ENCODE results near the gene GIGYF2. TPM values are rescaled to one million over a fixed set of nuclear protein-coding genes. Genes with fewer than 3 reads are reported as not detected.

Gene GIGYF2
- total and polyA plus RNA-seq, 2 of the 13 experiments (the other 11 are each of a cell fraction or from before 2014, with no cell fraction given): 44.9 to 73.5 TPM

DNA sequence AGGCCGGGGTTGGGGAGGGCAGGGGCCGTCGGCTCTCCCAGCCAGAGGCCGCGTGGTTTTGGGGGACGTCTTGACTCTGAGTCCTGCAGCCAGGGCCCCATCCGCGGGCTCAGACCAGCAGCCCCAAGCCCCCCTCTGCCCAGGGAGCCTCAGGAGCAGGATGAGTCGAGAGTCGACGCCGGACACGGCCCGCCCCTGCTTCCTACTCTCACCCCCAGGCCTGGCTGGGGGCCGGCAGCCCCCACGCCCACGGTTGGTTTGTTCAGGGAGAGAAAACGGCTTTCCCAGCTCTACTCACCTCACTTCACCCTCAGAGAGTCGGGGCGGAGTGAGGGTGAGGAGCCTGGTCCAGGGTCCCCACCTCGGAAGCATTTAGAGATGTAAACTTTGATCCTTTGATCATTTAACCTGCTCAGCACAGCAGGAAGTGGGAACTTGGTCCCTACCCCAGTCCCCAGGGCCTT is 179.9 kb downstream of the GIGYF2 start (continued):
- TF ChIP-seq, protein P1, sequence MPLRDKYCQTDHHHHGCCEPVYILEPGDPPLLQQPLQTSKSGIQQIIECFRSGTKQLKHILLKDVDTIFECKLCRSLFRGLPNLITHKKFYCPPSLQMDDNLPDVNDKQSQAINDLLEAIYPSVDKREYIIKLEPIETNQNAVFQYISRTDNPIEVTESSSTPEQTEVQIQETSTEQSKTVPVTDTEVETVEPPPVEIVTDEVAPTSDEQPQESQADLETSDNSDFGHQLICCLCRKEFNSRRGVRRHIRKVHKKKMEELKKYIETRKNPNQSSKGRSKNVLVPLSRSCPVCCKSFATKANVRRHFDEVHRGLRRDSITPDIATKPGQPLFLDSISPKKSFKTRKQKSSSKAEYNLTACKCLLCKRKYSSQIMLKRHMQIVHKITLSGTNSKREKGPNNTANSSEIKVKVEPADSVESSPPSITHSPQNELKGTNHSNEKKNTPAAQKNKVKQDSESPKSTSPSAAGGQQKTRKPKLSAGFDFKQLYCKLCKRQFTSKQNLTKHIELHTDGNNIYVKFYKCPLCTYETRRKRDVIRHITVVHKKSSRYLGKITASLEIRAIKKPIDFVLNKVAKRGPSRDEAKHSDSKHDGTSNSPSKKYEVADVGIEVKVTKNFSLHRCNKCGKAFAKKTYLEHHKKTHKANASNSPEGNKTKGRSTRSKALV (CRISPR knock-in tag; IDR thresholded peaks at IDR 0.05): no peak
- TF ChIP-seq MBD4 (IDR thresholded peaks at IDR 0.05; ENCODE audit: borderline replicate concordance, low read length) (no peak), HOXA5 (CRISPR knock-in tag; IDR thresholded peaks at IDR 0.05) (peak; percentile 27; the same call in 1 of the 2 replicates), FOSL1 (CRISPR knock-in tag; IDR thresholded peaks at IDR 0.05; ENCODE audit: borderline replicate concordance) (no peak), XBP1 (CRISPR knock-in tag; IDR thresholded peaks at IDR 0.05) (no peak), ETV5 (CRISPR knock-in tag; IDR thresholded peaks at IDR 0.05; ENCODE audit: borderline replicate concordance) (peak; percentile 62; the same call in 1 of the 2 replicates), DR1 (CRISPR knock-in tag; IDR thresholded peaks at IDR 0.05) (no peak), ZFP37 (CRISPR knock-in tag; IDR thresholded peaks at IDR 0.05; ENCODE audit: borderline replicate concordance) (no peak), MEIS2 (CRISPR knock-in tag; IDR thresholded peaks at IDR 0.05) (no peak), ZNF552 (CRISPR knock-in tag; IDR thresholded peaks at IDR 0.05; ENCODE audit: borderline replicate concordance) (no peak), THYN1 (CRISPR knock-in tag; IDR thresholded peaks at IDR 0.05; ENCODE audit: borderline replicate concordance, low read depth) (0 out of 2 replicates have a peak, but pooled peaks have one; percentile 78), ETV6 (CRISPR knock-in tag; conservative IDR thresholded peaks at IDR 0.05) (no peak), SKI (IDR thresholded peaks at IDR 0.05; ENCODE audit: partially characterized antibody) (no peak), ELF1 (CRISPR knock-in tag; IDR thresholded peaks at IDR 0.05) (no peak; the same call in 1 of the 2 replicates), PAWR (CRISPR knock-in tag; IDR thresholded peaks at IDR 0.05; ENCODE audit: borderline replicate concordance) (no peak), ZNF878 (CRISPR knock-in tag; IDR thresholded peaks at IDR 0.05) (no peak), ZNF782 (CRISPR knock-in tag; IDR thresholded peaks at IDR 0.05; ENCODE audit: borderline replicate concordance) (no peak), SP4 (CRISPR knock-in tag; IDR thresholded peaks at IDR 0.05) (0 out of 2 replicates have a peak, but pooled peaks have one; percentile 5), MYC (CRISPR knock-in tag; IDR thresholded peaks at IDR 0.05; ENCODE audit: borderline replicate concordance) (no peak; the same call in 1 of the 2 replicates), ZNF768 (CRISPR knock-in tag; IDR thresholded peaks at IDR 0.05) (no peak)
- TF ChIP-seq, protein P2, sequence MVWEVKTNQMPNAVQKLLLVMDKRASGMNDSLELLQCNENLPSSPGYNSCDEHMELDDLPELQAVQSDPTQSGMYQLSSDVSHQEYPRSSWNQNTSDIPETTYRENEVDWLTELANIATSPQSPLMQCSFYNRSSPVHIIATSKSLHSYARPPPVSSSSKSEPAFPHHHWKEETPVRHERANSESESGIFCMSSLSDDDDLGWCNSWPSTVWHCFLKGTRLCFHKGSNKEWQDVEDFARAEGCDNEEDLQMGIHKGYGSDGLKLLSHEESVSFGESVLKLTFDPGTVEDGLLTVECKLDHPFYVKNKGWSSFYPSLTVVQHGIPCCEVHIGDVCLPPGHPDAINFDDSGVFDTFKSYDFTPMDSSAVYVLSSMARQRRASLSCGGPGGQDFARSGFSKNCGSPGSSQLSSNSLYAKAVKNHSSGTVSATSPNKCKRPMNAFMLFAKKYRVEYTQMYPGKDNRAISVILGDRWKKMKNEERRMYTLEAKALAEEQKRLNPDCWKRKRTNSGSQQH (CRISPR knock-in tag; IDR thresholded peaks at IDR 0.05; ENCODE audit: low read depth): no peak
- TF ChIP-seq, protein P3, sequence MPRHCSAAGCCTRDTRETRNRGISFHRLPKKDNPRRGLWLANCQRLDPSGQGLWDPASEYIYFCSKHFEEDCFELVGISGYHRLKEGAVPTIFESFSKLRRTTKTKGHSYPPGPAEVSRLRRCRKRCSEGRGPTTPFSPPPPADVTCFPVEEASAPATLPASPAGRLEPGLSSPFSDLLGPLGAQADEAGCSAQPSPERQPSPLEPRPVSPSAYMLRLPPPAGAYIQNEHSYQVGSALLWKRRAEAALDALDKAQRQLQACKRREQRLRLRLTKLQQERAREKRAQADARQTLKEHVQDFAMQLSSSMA (CRISPR knock-in tag; IDR thresholded peaks at IDR 0.05): no peak
- TF ChIP-seq, protein P4, sequence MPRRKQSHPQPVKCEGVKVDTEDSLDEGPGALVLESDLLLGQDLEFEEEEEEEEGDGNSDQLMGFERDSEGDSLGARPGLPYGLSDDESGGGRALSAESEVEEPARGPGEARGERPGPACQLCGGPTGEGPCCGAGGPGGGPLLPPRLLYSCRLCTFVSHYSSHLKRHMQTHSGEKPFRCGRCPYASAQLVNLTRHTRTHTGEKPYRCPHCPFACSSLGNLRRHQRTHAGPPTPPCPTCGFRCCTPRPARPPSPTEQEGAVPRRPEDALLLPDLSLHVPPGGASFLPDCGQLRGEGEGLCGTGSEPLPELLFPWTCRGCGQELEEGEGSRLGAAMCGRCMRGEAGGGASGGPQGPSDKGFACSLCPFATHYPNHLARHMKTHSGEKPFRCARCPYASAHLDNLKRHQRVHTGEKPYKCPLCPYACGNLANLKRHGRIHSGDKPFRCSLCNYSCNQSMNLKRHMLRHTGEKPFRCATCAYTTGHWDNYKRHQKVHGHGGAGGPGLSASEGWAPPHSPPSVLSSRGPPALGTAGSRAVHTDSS (CRISPR knock-in tag; conservative IDR thresholded peaks at IDR 0.05): no peak
- TF ChIP-seq, protein P5, sequence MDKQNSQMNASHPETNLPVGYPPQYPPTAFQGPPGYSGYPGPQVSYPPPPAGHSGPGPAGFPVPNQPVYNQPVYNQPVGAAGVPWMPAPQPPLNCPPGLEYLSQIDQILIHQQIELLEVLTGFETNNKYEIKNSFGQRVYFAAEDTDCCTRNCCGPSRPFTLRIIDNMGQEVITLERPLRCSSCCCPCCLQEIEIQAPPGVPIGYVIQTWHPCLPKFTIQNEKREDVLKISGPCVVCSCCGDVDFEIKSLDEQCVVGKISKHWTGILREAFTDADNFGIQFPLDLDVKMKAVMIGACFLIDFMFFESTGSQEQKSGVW (CRISPR knock-in tag; IDR thresholded peaks at IDR 0.05; ENCODE audit: borderline replicate concordance): no peak
